ENCODE measurements around the gene ZNF423.

DNA sequence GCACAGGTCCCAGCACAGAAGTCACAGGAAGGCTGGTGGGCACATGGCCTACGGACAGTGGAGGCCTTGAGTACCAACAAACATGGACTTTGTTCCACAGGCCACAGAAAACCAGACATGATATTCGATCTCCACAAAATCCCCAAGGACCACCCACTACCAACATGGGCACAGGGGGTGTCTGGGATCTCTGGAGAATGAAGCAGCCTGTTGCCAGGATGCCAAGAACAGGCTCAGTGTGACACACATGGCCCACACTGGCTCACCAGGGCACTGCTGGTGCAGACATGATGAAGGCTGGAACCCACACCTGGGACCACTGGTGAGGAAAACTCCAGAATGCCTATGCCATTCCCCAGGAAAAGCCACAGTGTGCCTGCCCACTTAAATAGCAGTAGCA lies 362.1 kb downstream of the ZNF423 start:
- no peak for TF ChIP-seq POLR2AphosphoS5 (IDR thresholded peaks at IDR 0.05; ENCODE audit: low read depth, low read length)
- TF ChIP-seq, protein P1, sequence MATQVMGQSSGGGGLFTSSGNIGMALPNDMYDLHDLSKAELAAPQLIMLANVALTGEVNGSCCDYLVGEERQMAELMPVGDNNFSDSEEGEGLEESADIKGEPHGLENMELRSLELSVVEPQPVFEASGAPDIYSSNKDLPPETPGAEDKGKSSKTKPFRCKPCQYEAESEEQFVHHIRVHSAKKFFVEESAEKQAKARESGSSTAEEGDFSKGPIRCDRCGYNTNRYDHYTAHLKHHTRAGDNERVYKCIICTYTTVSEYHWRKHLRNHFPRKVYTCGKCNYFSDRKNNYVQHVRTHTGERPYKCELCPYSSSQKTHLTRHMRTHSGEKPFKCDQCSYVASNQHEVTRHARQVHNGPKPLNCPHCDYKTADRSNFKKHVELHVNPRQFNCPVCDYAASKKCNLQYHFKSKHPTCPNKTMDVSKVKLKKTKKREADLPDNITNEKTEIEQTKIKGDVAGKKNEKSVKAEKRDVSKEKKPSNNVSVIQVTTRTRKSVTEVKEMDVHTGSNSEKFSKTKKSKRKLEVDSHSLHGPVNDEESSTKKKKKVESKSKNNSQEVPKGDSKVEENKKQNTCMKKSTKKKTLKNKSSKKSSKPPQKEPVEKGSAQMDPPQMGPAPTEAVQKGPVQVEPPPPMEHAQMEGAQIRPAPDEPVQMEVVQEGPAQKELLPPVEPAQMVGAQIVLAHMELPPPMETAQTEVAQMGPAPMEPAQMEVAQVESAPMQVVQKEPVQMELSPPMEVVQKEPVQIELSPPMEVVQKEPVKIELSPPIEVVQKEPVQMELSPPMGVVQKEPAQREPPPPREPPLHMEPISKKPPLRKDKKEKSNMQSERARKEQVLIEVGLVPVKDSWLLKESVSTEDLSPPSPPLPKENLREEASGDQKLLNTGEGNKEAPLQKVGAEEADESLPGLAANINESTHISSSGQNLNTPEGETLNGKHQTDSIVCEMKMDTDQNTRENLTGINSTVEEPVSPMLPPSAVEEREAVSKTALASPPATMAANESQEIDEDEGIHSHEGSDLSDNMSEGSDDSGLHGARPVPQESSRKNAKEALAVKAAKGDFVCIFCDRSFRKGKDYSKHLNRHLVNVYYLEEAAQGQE (IDR thresholded peaks at IDR 0.05; ENCODE audit: insufficient read depth in 1 of 2, low read depth in 2 of 2, low read length in 2 of 2) = no peak

All from PFSK-1 (cell line).